OCI-LY7 (cell line): Measurements from ENCODE around the gene STX8. TPM values are rescaled to one million over a fixed set of nuclear protein-coding genes. Genes with fewer than 3 reads are reported as not detected.

Experiments used
- BruUV-seq: library from RNA; stranded (reverse); fragments of 400-500 nt; replicated peaks from 2 replicates; lab custom pipeline; 2021; lab: Mats Ljungman, UMichigan
- CTCF ChIA-PET: fragments of 300-600 bp; sonication (Branson Sonifier 250); formaldehyde crosslinking; loops from one replicate; lab custom pipeline; 2022; ENCODE audit warnings: antibody characterized with exemption; ENCODE audit not compliant: unreplicated experiment; lab: Charles Lee
- POLR2A ChIA-PET: fragments of 300-600 bp; sonication (Branson Sonifier 250); formaldehyde crosslinking; loops from one replicate; lab custom pipeline; 2022; ENCODE audit warnings: antibody characterized with exemption; lab: Charles Lee
- DNase-seq: peaks from one replicate; pipeline ENCODE4 v3.0.0-alpha.2; 2015; ENCODE audit warnings: low spot score
- H2AFZ ChIP-seq: fragments of 200-600 bp; sonication (generic), shearing (Covaris generic); 2 replicates; pipeline ENCODE4 v1.6.1; 2014; ENCODE audit warnings: mild to moderate bottlenecking, antibody characterized with exemption, low read length, moderate library complexity
- H3K27ac ChIP-seq: fragments of 200-600 bp; sonication (generic); 2 replicates; pipeline ENCODE4 v1.5.1; 2014; ENCODE audit warnings: mixed run types, low read depth, mild to moderate bottlenecking, moderate library complexity, low read length, inconsistent platforms; ENCODE audit not compliant: poor library complexity, severe bottlenecking
- H3K36me3 ChIP-seq: fragments of 200-600 bp; sonication (generic); 2 replicates; pipeline ENCODE4 v1.6.1; 2014; ENCODE audit warnings: mild to moderate bottlenecking, antibody characterized with exemption, low read length, moderate library complexity, mixed read lengths; ENCODE audit not compliant: insufficient read depth
- H3K4me1 ChIP-seq: fragments of 200-600 bp; sonication (generic); 2 replicates; pipeline ENCODE4 v1.5.1; 2014; ENCODE audit warnings: mild to moderate bottlenecking, low read length; ENCODE audit not compliant: insufficient read depth, poor library complexity, severe bottlenecking
- H3K4me2 ChIP-seq: fragments of 200-600 bp; sonication (generic); 2 replicates; pipeline ENCODE4 v1.6.1; 2014; ENCODE audit warnings: mild to moderate bottlenecking, low read length
- H3K4me3 ChIP-seq: fragments of 200-600 bp; sonication (generic); 2 replicates; pipeline ENCODE4 v1.5.1; 2014; ENCODE audit warnings: mild to moderate bottlenecking, low read depth, low read length; ENCODE audit not compliant: poor library complexity, severe bottlenecking
- H3K79me2 ChIP-seq: fragments of 200-600 bp; sonication (generic); 2 replicates; pipeline ENCODE4 v1.6.1; 2016; ENCODE audit warnings: low read depth, mild to moderate bottlenecking, low read length, moderate library complexity, mixed read lengths; ENCODE audit not compliant: insufficient read depth
- H3K9me2 ChIP-seq: fragments of 200-600 bp; sonication (generic); 2 replicates; pipeline ENCODE4 v1.6.1; 2016; ENCODE audit warnings: mild to moderate bottlenecking, low read length, mixed read lengths; ENCODE audit not compliant: insufficient read depth
- H3K9me3 ChIP-seq: fragments of 200-600 bp; sonication (generic); 2 replicates; pipeline ENCODE4 v1.6.1; 2014; ENCODE audit warnings: mild to moderate bottlenecking, mixed run types, low read length, mixed read lengths
- H4K20me1 ChIP-seq: fragments of 200-600 bp; sonication (generic); 2 replicates; pipeline ENCODE4 v1.6.1; 2014; ENCODE audit warnings: mild to moderate bottlenecking, antibody characterized with exemption, low read length, moderate library complexity, mixed read lengths; ENCODE audit not compliant: insufficient read depth
- EZH2phosphoT487 ChIP-seq: fragments of 200-600 bp; sonication (generic); IDR thresholded peaks from 2 replicates; pipeline ENCODE4 v1.6.1; 2018; ENCODE audit warnings: low read depth, borderline replicate concordance, mild to moderate bottlenecking, mixed run types, antibody characterized with exemption, low read length, moderate library complexity, mixed read lengths
- intact Hi-C: fragments of 100-400 bp; cut with micrococcal nuclease; formaldehyde crosslinking; loops from one replicate; pipeline ENCODE4 v1.10.0; 2022; ENCODE audit not compliant: unreplicated experiment
- total RNA-seq, 2 experiments: library from RNA; depleted of rRNA in 1 of 2; stranded (reverse); fragments of >200 nt in 1 of 2; shearing (Covaris generic) in 1 of 2; gene quantifications; 2 replicates each; pipeline ENCODE4 v1.2.3, GENCODE V29; 2014 to 2022
- TF ChIP-seq, protein P1 (sequence below): fragments of 200-600 bp; sonication (generic); conservative IDR thresholded peaks from 2 replicates; pipeline ENCODE4 v1.5.1; 2014; ENCODE audit warnings: mild to moderate bottlenecking, antibody characterized with exemption, low read length, moderate library complexity, mixed read lengths

Gene STX8
- total RNA-seq, 2 experiments from 2014 or later, result 56.7 to 69.0 TPM

GRCh38 chr17:9331279-9332131, 244.1 kb downstream of the STX8 start:
- Histone ChIP-seq H3K27ac (no peak overlapping the region), H3K4me1 (no peaks in the 10 kb centered on the region), H3K4me2 (no peak overlapping the region), H3K79me2 (no peaks in the 10 kb centered on the region), H4K20me1 (no peaks in the 10 kb centered on the region), H2AFZ (no peak overlapping the region), H3K9me3 (0 out of 2 replicates have a peak, but pooled peaks cover 4% of the 10 kb centered on the region), H3K4me3 (no peak overlapping the region), H3K9me2 (no peaks in the 10 kb centered on the region), H3K36me3 (no peaks in the 10 kb centered on the region)
- CTCF ChIA-PET, result no interaction called here
- TF ChIP-seq, protein P1, sequence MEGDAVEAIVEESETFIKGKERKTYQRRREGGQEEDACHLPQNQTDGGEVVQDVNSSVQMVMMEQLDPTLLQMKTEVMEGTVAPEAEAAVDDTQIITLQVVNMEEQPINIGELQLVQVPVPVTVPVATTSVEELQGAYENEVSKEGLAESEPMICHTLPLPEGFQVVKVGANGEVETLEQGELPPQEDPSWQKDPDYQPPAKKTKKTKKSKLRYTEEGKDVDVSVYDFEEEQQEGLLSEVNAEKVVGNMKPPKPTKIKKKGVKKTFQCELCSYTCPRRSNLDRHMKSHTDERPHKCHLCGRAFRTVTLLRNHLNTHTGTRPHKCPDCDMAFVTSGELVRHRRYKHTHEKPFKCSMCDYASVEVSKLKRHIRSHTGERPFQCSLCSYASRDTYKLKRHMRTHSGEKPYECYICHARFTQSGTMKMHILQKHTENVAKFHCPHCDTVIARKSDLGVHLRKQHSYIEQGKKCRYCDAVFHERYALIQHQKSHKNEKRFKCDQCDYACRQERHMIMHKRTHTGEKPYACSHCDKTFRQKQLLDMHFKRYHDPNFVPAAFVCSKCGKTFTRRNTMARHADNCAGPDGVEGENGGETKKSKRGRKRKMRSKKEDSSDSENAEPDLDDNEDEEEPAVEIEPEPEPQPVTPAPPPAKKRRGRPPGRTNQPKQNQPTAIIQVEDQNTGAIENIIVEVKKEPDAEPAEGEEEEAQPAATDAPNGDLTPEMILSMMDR, result no peak
- TF ChIP-seq EZH2phosphoT487, result no peak
- no peak for DNase-seq
- intact Hi-C loops, result no loop called here
- POLR2A ChIA-PET, result interaction anchor here (1.0 kb wide), 1 partner anchor 40 kb away, joined by 8 read pairs; no protein-coding TSS in a partner anchor
- no TSS peak for BruUV-seq

- BruUV-seq, result no TSS peak
- no peaks in the 10 kb centered on the region for H3K4me1 ChIP-seq
- ChIA-PET POLR2A (interaction anchor here (1.0 kb wide), 1 partner anchor 39 kb away, joined by 8 read pairs; no protein-coding TSS in a partner anchor), CTCF (no interaction called here)
- no peak for DNase-seq
- TF ChIP-seq, protein P1, result no peak
- TF ChIP-seq EZH2phosphoT487, result no peak
- H3K4me3 ChIP-seq, result no peak overlapping the region
- H4K20me1 ChIP-seq, result no peaks in the 10 kb centered on the region
- no peak overlapping the region for H3K27ac ChIP-seq
- 0 out of 2 replicates have a peak, but pooled peaks cover 4% of the 10 kb centered on the region for H3K9me3 ChIP-seq
- no peaks in the 10 kb centered on the region for H3K36me3 ChIP-seq
- H3K9me2 ChIP-seq, result no peaks in the 10 kb centered on the region
- no peak overlapping the region for H3K4me2 ChIP-seq
- no peaks in the 10 kb centered on the region for H3K79me2 ChIP-seq
- H2AFZ ChIP-seq, result no peak overlapping the region
- intact Hi-C loops, result no loop called here
These were observed 244.9 kb downstream of the STX8 start for GRCh38 chr17:9330611-9331271.
